Erythroblast (primary cell): ENCODE results near the gene IQSEC1.
A peak's percentile ranks its signal among the peaks of the same experiment; 100 is the strongest.
"Not testable (repeated sequence)": the region's sequence is repeated elsewhere in the genome, so short reads cannot be mapped to it uniquely, and the experiment has no call there.

Source experiments
- DNase-seq, 2 experiments: peaks; one replicate each; lab custom pipeline; 2025; lab: John Stamatoyannopoulos, UW
- GATA1 ChIP-seq: IDR thresholded peaks from 2 replicates; pipeline ENCODE4 v1.6.1; 2011; ENCODE audit warnings: low read depth, mild to moderate bottlenecking, control low read depth, low read length, moderate library complexity
- POLR2A ChIP-seq: IDR thresholded peaks from 2 replicates; pipeline ENCODE4 v1.6.1; 2011; ENCODE audit warnings: mild to moderate bottlenecking, low read length

The IQSEC1 gene

GRCh38 chr3:12875857-12876836, 197.1 kb downstream of the IQSEC1 start:
- TF ChIP-seq POLR2A (no peak), GATA1 (no peak)
- peak; percentile 75 to 83 for DNase-seq

GRCh38 chr3:12871404-12871983, 201.7 kb downstream of the IQSEC1 start:
- no peak for DNase-seq

GRCh38 chr3:12870942-12871341, 202.3 kb downstream of the IQSEC1 start:
- peak; percentile 23 to 58 for DNase-seq
- TF ChIP-seq POLR2A (no peak), GATA1 (no peak)

More at GRCh38 chr3:12871404-12871983, 201.7 kb downstream of the IQSEC1 start:
- TF ChIP-seq GATA1 (no peak), POLR2A (no peak)

- DNase-seq = peak; percentile 64 to 78
- no peak for TF ChIP-seq GATA1
- TF ChIP-seq POLR2A = no peak
These were observed 204.1 kb downstream of the IQSEC1 start for GRCh38 chr3:12869035-12869621.

- peak; percentile 87 to 88 for DNase-seq
- TF ChIP-seq GATA1 (no peak), POLR2A (peak; percentile 27)
These were observed 204.9 kb downstream of the IQSEC1 start for GRCh38 chr3:12868039-12869034.

- DNase-seq = no peak
These were observed 206.4 kb downstream of the IQSEC1 start for GRCh38 chr3:12866836-12867235.

GRCh38 chr3:12865271-12865670, 208.0 kb downstream of the IQSEC1 start:
- no peak for DNase-seq
- no peak for TF ChIP-seq POLR2A
- TF ChIP-seq GATA1 = no peak

More at GRCh38 chr3:12866836-12867235, 206.4 kb downstream of the IQSEC1 start:
- no peak for TF ChIP-seq POLR2A
- TF ChIP-seq GATA1 = no peak

- no peak for TF ChIP-seq POLR2A
- TF ChIP-seq GATA1 = no peak
- no peak for DNase-seq
These were observed 210.8 kb downstream of the IQSEC1 start for GRCh38 chr3:12862387-12862786.

GRCh38 chr3:12861611-12862010, 211.6 kb downstream of the IQSEC1 start:
- DNase-seq = no peak
- TF ChIP-seq GATA1 (no peak), POLR2A (no peak)

- TF ChIP-seq GATA1 (no peak), POLR2A (no peak)
These were observed 213.4 kb downstream of the IQSEC1 start for GRCh38 chr3:12859840-12860239.

GRCh38 chr3:12856626-12857025, 216.6 kb downstream of the IQSEC1 start:
- no peak for DNase-seq
- TF ChIP-seq GATA1 (no peak), POLR2A (no peak)

More at GRCh38 chr3:12859840-12860239, 213.4 kb downstream of the IQSEC1 start:
- DNase-seq = no peak

GRCh38 chr3:12854565-12854964, 218.7 kb downstream of the IQSEC1 start:
- TF ChIP-seq GATA1 (no peak), POLR2A (no peak)
- no peak for DNase-seq

- DNase-seq = not testable (repeated sequence)
These were observed 219.4 kb downstream of the IQSEC1 start for GRCh38 chr3:12853847-12854246.
